Activated CD4-positive, alpha-beta T cell treated with anti-CD3 and anti-CD28 coated beads for 1 hour (primary cell): Measurements from ENCODE around the gene CEP97.
A peak's percentile ranks its signal among the peaks of the same experiment; 100 is the strongest.
"Not testable (repeated sequence)": the region's sequence is repeated elsewhere in the genome, so short reads cannot be mapped to it uniquely, and the experiment has no call there.

ENCODE experiments used
- DNase-seq: peaks from one replicate; pipeline ENCODE4 v3.0.0-alpha.2; 2020

The CEP97 gene, protein sequence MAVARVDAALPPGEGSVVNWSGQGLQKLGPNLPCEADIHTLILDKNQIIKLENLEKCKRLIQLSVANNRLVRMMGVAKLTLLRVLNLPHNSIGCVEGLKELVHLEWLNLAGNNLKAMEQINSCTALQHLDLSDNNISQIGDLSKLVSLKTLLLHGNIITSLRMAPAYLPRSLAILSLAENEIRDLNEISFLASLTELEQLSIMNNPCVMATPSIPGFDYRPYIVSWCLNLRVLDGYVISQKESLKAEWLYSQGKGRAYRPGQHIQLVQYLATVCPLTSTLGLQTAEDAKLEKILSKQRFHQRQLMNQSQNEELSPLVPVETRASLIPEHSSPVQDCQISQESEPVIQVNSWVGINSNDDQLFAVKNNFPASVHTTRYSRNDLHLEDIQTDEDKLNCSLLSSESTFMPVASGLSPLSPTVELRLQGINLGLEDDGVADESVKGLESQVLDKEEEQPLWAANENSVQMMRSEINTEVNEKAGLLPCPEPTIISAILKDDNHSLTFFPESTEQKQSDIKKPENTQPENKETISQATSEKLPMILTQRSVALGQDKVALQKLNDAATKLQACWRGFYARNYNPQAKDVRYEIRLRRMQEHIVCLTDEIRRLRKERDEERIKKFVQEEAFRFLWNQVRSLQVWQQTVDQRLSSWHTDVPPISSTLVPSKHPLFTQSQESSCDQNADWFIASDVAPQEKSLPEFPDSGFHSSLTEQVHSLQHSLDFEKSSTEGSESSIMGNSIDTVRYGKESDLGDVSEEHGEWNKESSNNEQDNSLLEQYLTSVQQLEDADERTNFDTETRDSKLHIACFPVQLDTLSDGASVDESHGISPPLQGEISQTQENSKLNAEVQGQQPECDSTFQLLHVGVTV

DNA sequence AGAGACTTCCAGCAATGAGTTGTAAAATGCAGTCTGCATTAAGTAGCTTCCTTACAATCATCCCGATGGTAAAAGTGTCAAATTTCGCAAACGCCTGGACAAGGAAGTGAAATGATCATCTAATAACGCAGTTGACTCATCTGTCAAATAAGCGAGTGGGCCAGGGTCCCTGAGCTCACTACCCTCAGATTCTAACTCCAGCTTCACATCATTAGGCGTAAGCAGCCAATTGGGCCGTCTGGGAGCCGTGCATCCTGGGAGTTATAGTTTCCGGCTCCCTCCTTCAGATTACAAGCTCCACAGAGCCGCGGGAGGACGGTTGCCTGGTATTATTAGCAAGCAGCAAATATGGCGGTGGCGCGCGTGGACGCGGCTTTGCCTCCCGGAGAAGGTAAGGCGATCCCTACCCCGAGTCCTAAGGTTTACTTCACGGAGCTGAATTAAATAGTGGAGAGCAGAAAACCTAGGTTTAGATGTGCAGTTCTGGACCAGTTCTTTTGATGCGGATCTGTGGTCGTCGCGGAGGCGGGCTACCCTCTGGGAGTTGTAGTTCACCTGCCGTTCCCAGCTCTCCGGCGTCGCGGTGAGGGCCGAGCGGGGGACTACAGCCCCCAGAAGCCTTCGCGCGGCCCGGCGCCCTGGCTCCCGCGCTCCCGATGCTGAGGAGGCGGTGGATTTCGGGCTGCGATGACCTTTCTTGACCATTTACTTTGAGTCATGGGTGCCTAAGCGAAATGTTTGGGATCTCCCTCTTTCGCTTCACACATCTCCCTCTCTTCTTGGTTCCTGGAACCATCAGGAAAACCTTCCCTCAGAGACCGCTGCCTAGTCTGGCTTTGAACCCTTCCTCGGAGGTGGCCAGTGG lies at the start of gene CEP97:
Gene CEP97 (plus strand): TSS at position 286 of the 865 bp plus-strand sequence. CDS start 63 bp downstream, at position 349.
- DNase-seq: peak; percentile 75

DNA sequence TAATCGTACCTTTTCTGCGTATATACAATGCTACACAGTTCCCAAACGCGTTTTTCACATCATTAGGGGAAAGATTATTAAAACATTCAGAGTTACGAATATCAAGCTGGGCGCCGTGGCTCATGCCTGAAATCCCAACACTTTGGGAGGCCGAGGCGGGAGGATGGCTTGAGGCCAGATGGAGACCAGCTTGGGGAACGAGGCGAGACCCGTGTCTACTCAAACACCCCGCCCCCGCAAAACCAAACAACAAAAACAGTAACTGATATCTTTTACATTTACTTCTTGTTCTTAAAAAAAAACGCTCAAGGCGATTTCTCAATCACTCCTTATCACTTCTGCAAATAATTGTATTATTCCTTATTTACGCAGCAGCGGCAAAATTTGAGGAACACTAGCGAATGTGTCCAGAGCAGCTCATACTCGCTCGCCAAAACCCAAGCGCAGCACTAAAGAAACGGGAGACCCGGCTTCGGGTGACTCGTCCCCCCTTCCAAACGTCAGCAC lies 48.7 kb upstream of the CEP97 start:
- DNase-seq: no peak

DNA sequence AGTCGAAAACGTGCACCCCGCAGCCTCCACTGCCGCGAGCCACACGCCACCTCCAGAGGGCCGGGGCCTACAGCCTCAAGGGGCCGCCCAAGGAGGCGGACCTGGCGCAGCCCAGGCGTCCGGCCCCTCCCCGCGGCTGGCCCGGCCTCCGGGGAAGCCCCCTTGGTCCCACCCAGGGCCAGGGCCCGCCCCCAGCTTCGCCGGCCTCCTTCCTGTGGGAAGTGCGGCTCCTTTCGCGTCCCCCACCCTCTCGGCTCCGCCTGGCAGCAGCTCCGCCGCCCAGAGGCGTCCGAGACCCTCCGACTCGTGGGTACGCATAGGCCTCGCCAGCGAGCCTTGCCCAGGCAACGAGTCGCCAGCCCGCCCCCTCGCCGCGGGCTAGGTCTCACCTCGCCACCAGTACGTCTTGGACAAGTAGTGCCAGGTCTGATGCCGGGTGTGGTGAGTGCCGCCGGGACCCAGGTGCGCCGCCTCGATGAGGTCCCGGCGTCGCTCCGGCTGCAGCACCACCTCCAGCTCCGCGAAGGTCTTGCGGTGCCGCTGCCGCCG lies 48.1 kb upstream of the CEP97 start:
- peak; percentile 89 for DNase-seq

DNA sequence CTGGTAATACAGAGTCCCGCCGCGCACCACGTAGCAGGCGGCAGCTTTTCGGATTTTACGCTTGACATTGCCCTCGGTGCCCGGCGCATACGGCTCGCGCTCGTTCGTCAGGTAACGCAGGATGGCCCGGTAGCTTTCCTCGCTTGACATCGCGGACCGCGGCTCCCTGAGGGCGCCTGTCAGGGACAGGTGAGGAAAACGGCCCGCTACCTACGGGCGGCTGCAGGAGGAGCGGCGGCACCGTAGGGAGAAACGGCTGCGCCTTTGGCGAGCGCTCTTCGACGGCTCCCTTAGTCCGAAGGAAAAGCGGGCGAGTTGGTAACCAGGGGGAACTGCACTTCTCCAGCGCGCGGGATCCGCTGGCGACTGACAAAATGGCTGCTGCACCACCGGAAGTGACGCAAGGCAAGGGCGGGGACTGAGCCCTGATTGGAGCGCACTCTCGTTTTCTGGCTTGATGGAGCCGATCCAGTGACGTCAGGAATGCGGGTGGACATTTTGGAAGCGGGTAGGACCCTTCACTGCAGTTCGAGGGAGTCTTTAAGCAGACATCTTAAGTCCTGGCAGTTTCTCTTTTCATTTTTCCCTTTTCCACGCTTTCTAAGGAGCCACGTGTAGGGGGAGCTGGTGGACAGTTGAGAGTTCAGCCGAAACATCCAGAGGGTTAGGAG lies 47.5 kb upstream of the CEP97 start, which contains the start of gene ZBTB11:
Gene ZBTB11 (minus strand): TSS at position 368 of the 671 bp plus-strand sequence. CDS start 218 bp downstream, at position 150.
- DNase-seq: peak; percentile 100

DNA sequence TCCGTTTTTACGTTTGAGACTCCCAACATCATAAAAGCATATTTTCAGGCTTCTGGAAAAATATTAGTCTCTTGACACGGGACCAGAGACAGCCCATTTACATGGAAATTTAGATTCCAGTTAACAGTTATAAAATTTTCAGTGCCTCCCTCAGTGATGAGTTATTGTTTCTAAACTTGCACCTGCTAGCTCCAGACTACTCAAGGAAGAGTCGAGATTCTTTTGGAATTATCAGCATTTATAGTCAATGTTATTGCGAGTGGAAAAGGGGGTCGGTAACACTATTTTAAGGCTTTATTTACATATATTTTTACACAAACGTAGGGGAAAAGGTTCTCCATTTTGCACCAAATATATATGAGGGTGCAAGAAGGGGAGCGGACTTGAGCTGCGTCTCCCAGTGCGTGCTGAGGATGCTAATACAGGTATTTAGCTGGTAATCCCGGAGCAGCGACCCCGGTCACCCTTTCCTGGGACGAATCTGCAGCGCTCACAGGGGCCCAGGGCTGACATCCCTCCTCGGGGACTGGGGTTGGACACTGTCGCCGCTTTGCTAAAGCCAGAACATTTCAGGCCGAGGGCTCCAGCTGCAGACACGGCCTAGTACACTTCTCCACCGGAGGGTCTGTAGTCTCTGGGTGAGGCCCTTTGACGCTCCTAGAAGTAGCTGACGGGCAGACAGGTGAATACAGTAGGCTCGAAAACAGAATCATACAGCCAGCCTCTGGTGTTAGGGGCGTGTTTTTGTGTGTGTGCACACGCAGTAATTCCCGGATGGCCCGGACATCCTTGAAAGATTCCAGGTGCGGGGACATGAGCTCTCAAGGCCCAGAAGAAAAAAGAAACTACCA lies 46.8 kb upstream of the CEP97 start:
- no peak for DNase-seq

DNA sequence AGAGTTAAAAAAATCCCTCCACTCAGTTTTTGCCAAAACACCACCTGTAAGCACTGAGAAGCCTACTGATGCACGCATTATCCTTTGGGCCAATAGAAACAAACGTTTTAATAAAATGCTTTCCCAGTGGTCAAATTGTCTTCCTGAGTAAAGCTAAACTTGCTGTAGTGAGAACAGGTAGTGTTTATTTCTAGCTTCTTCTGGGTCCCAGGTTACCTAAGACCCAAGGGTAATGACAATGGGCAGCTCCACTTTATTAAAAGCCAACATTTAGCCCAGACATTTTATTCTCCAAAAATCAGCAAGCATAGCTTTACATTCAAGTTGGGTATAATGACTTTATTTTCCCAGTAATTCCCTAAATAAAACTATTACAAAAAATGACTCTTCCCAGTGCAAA lies 45.6 kb upstream of the CEP97 start:
- DNase-seq: not testable (repeated sequence)

DNA sequence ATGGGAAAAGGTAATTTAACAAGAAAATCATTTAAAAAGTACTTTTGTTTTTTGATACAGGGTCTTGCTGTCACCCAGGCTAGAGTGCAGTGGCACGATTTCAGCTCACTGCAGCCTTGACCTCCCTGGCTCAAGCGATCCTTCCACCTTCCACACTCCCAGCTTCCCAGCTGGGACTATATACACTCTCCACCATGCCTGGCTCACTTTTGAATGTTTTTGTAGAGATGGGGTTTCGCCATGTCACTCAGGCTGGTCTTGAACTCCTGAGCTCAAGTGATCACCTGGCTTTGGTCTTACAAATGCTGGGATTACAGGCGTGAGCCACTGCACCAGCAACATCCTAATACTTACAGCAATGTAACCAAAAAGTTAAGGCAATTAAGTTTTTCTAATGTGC lies 43.9 kb upstream of the CEP97 start:
- DNase-seq: no peak

DNA sequence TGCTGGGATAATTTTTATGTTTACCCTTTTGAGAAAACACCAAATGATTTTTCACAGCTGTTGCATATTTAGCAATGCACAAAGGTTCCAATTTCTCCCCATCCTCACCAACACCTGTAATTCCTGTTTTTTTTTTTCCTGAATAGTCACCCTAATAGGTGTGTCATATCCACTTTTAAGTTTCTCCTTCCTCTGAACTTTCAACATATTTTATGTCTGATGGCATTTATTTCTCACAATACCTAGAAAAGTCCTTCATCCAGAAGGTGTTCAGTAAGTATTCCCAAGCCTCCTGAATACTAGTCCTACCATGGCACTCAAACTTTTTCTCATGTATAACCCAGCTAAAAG lies 39.4 kb upstream of the CEP97 start:
- no peak for DNase-seq

DNA sequence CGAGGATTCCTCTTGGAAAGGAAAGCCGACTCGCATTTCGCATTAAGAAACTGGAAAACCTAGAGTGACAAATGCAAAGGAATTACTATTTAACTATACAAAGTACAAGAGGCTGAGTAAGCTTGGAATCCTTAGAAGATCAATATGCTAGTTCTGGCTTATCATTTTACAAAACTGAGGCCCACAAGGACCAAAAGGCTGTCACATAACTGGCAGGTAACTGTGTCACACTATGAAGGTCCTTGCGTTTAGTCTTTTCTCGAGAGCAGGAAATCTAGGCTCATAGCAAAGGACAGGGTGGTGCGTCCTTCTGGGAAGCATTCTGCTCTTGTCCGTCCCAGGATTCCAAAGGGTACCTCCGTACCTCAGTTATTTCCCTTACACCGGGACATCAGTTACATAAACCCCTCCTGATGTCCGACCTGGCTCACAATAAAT lies 38.5 kb upstream of the CEP97 start:
- DNase-seq: no peak

DNA sequence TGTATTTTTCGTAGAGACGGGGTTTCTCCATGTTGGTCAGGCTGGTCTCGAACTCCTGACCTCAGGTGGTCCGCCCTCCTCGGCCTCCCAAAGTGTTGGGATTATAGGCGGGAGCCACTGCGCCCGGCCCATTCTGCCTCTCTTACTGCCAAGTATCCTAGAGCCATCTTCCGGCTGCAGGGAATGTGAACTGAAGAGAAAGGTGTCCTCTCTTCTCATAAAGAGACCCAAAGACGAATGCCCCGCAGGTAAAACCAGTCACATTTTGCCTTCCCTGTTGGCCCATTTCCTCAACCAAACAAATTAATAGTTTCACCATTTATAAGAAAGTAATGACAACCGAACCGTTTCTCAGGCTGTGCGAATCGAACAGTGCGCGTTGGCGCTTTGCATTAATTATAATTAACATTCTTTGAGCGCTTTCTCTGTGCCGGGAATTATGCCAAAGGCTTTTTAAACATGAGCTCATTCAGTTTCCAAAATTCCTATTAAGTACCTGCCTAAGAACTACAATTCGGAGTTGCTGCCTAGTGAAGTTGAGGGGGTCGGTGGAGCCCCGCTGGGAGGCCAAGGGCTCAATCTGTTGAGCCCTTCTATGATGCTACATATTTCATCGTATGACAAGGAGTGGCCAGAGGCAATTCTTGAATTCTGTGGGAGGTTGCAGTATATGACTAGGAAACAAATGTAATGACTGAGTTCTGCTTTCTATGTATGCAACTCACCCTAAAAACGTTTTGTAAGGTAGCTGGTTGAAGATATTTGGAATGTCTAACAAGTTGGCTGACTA lies 37.1 kb upstream of the CEP97 start:
- DNase-seq: no peak

DNA sequence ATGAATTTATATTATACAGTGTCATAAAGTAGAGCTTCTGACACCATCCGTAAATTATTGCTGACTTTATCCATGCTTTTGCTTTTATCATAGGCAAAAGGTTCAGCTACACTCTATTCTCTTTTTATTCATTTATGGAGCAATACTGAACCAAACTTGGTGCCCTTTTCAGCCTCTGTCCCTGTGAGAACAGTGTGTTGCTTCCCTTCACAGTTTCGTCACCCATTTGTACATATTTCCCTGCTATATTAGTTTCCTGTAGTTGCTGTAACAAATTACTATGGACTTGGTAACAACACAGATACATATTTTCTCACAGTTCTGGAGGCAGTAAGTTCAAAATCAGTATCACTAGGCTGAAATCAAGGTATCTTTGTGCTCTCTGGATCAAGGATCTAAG lies 35.1 kb upstream of the CEP97 start:
- DNase-seq: no peak

DNA sequence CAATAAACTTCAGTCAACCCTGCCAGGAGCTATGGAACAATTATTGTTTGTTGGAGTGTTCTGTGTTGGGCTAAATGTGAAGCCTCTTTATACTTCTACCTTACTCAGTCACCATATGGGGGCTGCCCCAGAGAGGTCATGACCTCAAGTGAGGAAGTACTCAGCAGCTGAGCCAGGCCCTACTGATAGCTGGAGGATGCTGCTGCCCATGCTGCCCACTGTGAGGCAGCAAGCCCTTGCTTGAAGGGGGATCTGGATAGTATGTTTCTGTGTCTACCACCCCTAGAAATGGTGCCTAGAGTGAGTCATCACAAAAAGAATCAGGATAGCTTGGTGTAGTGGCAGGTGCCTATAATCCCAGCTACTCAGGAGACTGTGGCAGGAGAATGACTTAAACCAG lies 33.4 kb upstream of the CEP97 start:
- DNase-seq: no peak

DNA sequence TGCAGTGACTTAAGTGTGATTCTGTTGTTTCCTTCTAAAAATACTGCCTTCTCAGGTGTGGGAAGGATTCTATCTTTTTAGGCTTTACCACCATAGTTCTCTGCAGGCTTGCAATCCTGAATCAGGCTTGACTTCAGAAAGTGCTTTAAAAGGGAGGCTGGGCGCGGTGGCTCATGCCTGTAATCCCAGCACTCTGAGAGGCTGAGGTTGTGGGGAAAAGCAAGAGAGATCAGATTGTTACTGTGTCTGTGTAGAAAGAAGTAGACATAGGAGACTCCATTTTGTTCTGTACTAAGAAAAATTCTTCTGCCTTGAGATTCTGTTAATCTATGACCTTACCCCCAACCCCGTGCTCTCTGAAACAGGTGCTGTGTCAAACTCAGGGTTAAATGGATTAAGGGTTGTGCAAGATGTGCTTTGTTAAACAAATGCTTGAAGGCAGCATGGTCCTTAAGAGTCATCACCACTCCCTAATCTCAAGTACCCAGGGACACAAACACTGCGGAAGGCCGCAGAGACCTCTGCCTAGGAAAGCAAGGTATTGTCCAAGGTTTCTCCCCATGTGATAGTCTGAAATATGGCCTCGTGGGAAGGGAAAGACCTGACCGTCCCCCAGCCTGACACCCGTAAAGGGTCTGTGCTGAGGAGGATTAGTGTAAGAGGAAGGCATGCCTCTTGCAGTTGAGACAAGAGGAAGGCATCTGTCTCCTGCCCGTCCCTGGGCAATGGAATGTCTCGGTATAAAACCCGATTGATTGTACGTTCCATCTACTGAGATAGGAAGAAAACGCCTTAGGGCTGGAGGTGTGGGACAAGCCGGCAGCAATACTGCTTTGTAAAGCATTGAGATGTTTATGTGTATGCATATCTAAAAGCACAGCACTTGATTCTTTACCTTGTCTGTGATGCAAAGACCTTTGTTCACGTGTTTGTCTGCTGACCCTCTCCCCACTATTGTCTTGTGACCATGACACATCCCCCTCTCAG lies 32.4 kb upstream of the CEP97 start:
- DNase-seq: not testable (repeated sequence)

DNA sequence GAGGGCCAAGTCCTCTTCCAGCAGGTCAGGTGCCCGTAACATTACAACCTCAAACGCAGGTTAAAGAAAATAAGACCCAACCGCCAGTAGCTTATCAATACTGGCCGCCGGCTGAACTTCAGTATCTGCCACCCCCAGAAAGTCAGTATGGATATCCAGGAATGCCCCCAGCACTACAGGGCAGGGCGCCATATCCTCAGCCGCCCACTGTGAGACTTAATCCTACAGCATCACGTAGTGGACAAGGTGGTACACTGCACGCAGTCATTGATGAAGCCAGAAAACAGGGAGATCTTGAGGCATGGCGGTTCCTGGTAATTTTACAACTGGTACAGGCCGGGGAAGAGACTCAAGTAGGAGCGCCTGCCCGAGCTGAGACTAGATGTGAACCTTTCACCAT lies 30.9 kb upstream of the CEP97 start:
- not testable (repeated sequence) for DNase-seq

DNA sequence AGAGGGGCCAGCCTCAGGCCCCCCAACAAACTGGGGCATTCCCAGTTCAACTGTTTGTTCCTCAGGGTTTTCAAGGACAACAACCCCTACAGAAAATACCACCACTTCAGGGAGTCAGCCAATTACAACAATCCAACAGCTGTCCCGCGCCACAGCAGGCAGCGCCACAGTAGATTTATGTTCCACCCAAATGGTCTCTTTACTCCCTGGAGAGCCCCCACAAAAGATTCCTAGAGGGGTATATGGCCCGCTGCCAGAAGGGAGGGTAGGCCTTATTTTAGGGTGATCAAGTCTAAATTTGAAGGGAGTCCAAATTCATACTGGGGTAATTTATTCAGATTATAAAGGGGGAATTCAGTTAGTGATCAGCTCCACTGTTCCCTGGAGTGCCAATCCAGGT lies 29.6 kb upstream of the CEP97 start:
- not testable (repeated sequence) for DNase-seq

DNA sequence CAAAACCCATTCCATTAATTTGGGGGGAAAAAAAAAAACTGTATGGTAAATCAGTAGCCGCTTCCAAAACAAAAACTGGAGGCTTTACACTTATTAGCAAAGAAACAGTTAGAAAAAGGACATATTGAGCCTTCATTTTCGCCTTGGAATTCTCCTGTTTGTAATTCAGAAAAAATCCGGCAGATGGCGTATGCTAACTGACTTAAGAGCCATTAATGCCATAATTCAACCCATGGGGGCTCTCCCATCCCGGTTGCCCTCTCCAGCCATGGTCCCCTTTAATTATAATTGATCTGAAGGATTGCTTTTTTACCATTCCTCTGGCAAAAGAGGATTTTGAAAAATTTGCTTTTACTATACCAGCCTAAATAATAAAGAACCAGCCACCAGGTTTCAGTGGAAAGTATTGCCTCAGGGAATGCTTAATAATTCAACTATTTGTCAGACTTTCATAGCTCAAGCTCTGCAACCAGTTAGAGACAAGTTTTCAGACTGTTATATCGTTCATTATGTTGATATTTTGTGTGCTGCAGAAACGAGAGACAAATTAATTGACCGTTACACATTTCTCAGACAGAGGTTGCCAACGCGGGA lies 28.5 kb upstream of the CEP97 start:
- DNase-seq: no peak

DNA sequence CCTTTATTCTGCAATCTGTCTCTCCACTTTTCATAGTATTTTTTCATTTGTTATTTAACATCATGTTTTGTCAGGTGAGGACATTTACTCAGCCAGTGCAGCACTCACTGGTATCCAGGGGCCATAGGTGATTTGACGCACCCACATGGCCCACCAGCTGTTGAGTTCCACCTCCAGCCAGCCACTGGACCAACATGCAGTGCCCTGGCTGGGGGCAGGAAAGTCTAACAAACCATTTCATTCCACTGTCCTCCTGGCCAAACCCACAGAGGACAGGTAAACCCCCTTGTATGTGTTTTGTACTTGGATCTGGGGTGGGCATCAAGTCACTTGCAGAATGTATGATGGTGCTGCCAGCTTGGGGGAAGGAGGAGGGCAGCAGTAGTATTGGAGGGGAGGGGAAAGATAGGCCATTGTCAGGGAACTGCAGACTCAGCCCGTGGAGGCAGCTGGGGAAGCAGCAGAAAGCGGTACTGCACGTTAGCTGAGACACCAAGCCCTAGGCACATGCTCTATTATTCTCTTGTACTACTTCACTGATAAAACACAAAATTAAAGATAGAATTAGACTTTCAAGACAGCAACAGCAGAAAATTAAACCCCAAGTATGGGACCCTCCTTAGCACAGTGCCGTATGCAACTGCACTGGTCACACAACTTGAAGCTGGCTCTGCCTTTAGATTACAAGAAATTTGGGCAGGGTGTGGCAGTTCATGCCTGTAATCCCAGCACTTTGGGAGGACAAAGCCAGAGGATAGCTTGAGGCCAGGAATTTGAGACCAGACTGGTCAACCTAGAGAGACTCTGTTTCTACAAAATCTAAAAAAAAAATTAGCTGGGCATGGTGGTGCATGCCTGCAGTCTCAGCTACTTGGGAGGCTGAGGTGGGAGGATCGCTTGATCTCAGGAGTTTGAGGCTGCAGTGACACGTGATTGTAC lies 22.4 kb upstream of the CEP97 start:
- DNase-seq: no peak
